Measurements from ENCODE around the gene M1AP. TPM values are rescaled to one million over a fixed set of nuclear protein-coding genes. Genes with fewer than 3 reads are reported as not detected.
A peak's percentile ranks its signal among the peaks of the same experiment; 100 is the strongest.

Gene M1AP
- total and polyA plus RNA-seq, 2 of the 4 experiments (the other 2 are of a cell fraction) = 0.03 TPM; not detected in 1

GRCh38 chr2:74529357-74530238, 118.5 kb downstream of the M1AP start, which contains the start of the genes AUP1 and HTRA2:
TSS of gene AUP1 (minus strand) at chr2:74529706. CDS start at chr2:74529629, 77 bp downstream.
TSS of gene HTRA2 (plus strand) at chr2:74529933. CDS start at chr2:74530007, 74 bp downstream.
- Histone ChIP-seq H3K36me3 (ENCODE audit: control insufficient read depth, insufficient read depth, low read length) (peaks cover 44% of the 10 kb centered on the region), H4K5ac (ENCODE audit: low read depth, low read length) (peak within 1 kb of the TSS; percentile 55), H3K9ac (ENCODE audit: low read depth, low read length) (peak within 1 kb of the TSS; percentile 93), H2AK9ac (replicated peaks; ENCODE audit: low read depth, low read length, poor library complexity) (peak within 1 kb of the TSS; percentile 100), H2AFZ (replicated peaks; ENCODE audit: low read length, poor library complexity) (peak within 1 kb of the TSS; percentile 99), H2BK20ac (ENCODE audit: low read depth, low read length) (no peak within 1 kb of the TSS; the same call in 1 of the 2 replicates), H2BK120ac (ENCODE audit: low read depth, low read length) (peak within 1 kb of the TSS; percentile 77), H3K4me2 (ENCODE audit: low read depth, low read length) (peak within 1 kb of the TSS; percentile 95), H3K4me3 (ENCODE audit: insufficient read depth, low read depth, low read length) (peak within 1 kb of the TSS; percentile 93), H2BK15ac (ENCODE audit: low read depth, low read length) (peak within 1 kb of the TSS; percentile 10; the same call in 1 of the 3 replicates), H3K18ac (ENCODE audit: low read depth, low read length) (peak within 1 kb of the TSS; percentile 9), H3K27me3 (ENCODE audit: control insufficient read depth, insufficient read depth, low read length) (no peaks in the 10 kb centered on the region), H2BK5ac (ENCODE audit: low read depth, low read length, poor library complexity, severe bottlenecking) (peak within 1 kb of the TSS; percentile 88), H2AK5ac (ENCODE audit: low read depth, low read length) (peak within 1 kb of the TSS; percentile 96), H3K9me3 (ENCODE audit: control insufficient read depth, insufficient read depth, low read length) (no peaks in the 10 kb centered on the region), H3K4ac (ENCODE audit: low read depth, low read length) (peak within 1 kb of the TSS; percentile 90), H4K8ac (ENCODE audit: low read depth in 2 of 2, low read length in 2 of 2) (peak within 1 kb of the TSS; percentile 78 to 95), H4K91ac (ENCODE audit: insufficient read depth, low read depth, low read length) (peak within 1 kb of the TSS; percentile 79), H3K79me1 (ENCODE audit: low read depth in 1 of 2, low read length in 2 of 2) (peaks cover 32 to 57% of the 10 kb centered on the region in 2 experiments), H3K56ac (ENCODE audit: extremely low read depth, insufficient read depth, low read length) (peak within 1 kb of the TSS; percentile 92), H3K23ac (ENCODE audit: low read depth, low read length) (peak within 1 kb of the TSS; percentile 92), H3K9me1 (ENCODE audit: insufficient read depth, low read length) (peaks cover 19% of the 10 kb centered on the region), H4K20me1 (ENCODE audit: insufficient read depth, low read length) (peaks cover 13% of the 10 kb centered on the region), H3K14ac (replicated peaks; ENCODE audit: low read depth, low read length) (peak within 1 kb of the TSS; percentile 97), H3K27ac (ENCODE audit: insufficient read depth, low read length) (peak within 1 kb of the TSS; percentile 85), H3K4me1 (ENCODE audit: control insufficient read depth, insufficient read depth, low read length) (peaks cover 12% of the 10 kb centered on the region)
- POLR2A ChIA-PET (ENCODE audit: unreplicated experiment) = interaction anchor here (0.5 to 0.6 kb wide), 2 partner anchors 56 to 121 kb away, joined by 4 read pairs; no protein-coding TSS in a partner anchor
- BruUV-seq (replicated peaks) = no TSS peak
- ATAC-seq (ENCODE audit: low read depth) = peak; percentile 93
- WGBS, 2 experiments (ENCODE audit: extremely low coverage in 2 of 2, insufficient read length in 1 of 2) = 0% methylated on average over 42 of the region's 87 CpGs; no CpG with 5 or more reads in 1 of the 2 experiments
- dilution Hi-C loops (cut with HindIII; ENCODE audit: low sequenced_read_pairs, unreplicated experiment) = no loop called here
- in situ Hi-C loops (cut with MboI; ENCODE audit: low sequenced_read_pairs) = no loop called here
- intact Hi-C loops (cut with micrococcal nuclease) = loop anchor here (1.0 to 2.0 kb wide), 3 partner anchors 46 to 58 kb away; partner anchors contain the start of gene TTC31
- peak; percentile 99 for DNase-seq
- CTCF ChIA-PET = interaction anchor here (0.6 kb wide), 1 partner anchor 55 kb away, joined by 4 read pairs; no protein-coding TSS in a partner anchor
- peak; percentile 93 for TF ChIP-seq POLR2A (IDR thresholded peaks at IDR 0.05; ENCODE audit: low read depth, low read length)
- TF ChIP-seq NFE2L2 (IDR thresholded peaks at IDR 0.05; ENCODE audit: low read depth, low read length) = no peak; the same call in 1 of the 2 replicates
- no peak for TF ChIP-seq RCOR1 (IDR thresholded peaks at IDR 0.05; ENCODE audit: insufficient replicate concordance, low read length)
- TF ChIP-seq MAFK (IDR thresholded peaks at IDR 0.05; ENCODE audit: low read depth, low read length) = no peak
- peak; percentile 93 for TF ChIP-seq MXI1 (IDR thresholded peaks at IDR 0.05; ENCODE audit: borderline replicate concordance, low read depth, low read length)
- TF ChIP-seq USF2 (IDR thresholded peaks at IDR 0.05; ENCODE audit: low read depth, low read length) = no peak
- TF ChIP-seq CTCF (conservative IDR thresholded peaks at IDR 0.05; ENCODE audit: low read depth, low read length) = no peak
- no peak for TF ChIP-seq CEBPB (IDR thresholded peaks at IDR 0.05; ENCODE audit: low read depth, low read length)
- TF ChIP-seq, protein P1, sequence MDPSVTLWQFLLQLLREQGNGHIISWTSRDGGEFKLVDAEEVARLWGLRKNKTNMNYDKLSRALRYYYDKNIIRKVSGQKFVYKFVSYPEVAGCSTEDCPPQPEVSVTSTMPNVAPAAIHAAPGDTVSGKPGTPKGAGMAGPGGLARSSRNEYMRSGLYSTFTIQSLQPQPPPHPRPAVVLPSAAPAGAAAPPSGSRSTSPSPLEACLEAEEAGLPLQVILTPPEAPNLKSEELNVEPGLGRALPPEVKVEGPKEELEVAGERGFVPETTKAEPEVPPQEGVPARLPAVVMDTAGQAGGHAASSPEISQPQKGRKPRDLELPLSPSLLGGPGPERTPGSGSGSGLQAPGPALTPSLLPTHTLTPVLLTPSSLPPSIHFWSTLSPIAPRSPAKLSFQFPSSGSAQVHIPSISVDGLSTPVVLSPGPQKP (IDR thresholded peaks at IDR 0.05; ENCODE audit: borderline replicate concordance, low read depth, low read length) = no peak
- TF ChIP-seq SMC3 (IDR thresholded peaks at IDR 0.05; ENCODE audit: low read depth, low read length) = no peak
- peak; percentile 6 for TF ChIP-seq RAD21 (IDR thresholded peaks at IDR 0.05; ENCODE audit: low read length)
- TF ChIP-seq FOS (IDR thresholded peaks at IDR 0.05; ENCODE audit: low read depth, low read length) = no peak
- no peak for TF ChIP-seq CHD1 (IDR thresholded peaks at IDR 0.05; ENCODE audit: low read depth, low read length)
